A549 (cell line): Measurements from ENCODE around the gene MEGF8. TPM values are rescaled to one million over a fixed set of nuclear protein-coding genes. Genes with fewer than 3 reads are reported as not detected.

Experiments used
- BCL3 ChIP-seq: fragments of >200 bp; sonication (Bioruptor Twin); formaldehyde crosslinking; IDR thresholded peaks from 3 replicates; pipeline ENCODE4 v1.6.1; 2016
- CBX2 ChIP-seq: fragments of 200-600 bp; sonication (generic); IDR thresholded peaks from 2 replicates; pipeline ENCODE4 v1.6.1; 2016; ENCODE audit warnings: low read depth, mild to moderate bottlenecking, borderline replicate concordance
- CHD2 ChIP-seq: fragments of 150-350 bp; IDR thresholded peaks from 2 replicates; pipeline ENCODE4 v1.6.1; 2014; ENCODE audit warnings: low read length; ENCODE audit not compliant: partially characterized antibody
- E2F6 ChIP-seq: IDR thresholded peaks from 2 replicates; pipeline ENCODE4 v1.6.1; 2012; ENCODE audit warnings: low read depth, borderline replicate concordance
- EHMT2 ChIP-seq: fragments of 200-600 bp; sonication (generic); IDR thresholded peaks from 2 replicates; pipeline ENCODE4 v1.6.1; 2016; ENCODE audit warnings: antibody characterized with exemption, low read depth, mild to moderate bottlenecking, moderate library complexity
- ESRRA ChIP-seq: fragments of 150-350 bp; IDR thresholded peaks from 2 replicates; pipeline ENCODE4 v1.6.1; 2014; ENCODE audit warnings: mild to moderate bottlenecking, low read length, borderline replicate concordance
- HMGXB4 ChIP-seq: fragments of 250-450 bp; sonication (Bioruptor Pico); IDR thresholded peaks from 2 replicates; pipeline ENCODE4 v1.5.0; 2021; ENCODE audit warnings: mild to moderate bottlenecking, moderate library complexity, borderline replicate concordance
- HOXA7 ChIP-seq: fragments of 250-450 bp; sonication (Bioruptor Pico); IDR thresholded peaks from 2 replicates; pipeline ENCODE4 v1.5.0; 2020; ENCODE audit warnings: mild to moderate bottlenecking, moderate library complexity
- JUN ChIP-seq, 2 experiments: fragments of >200 bp; sonication (Bioruptor Twin); formaldehyde crosslinking; IDR thresholded peaks; 2 replicates in 1 of 2; 3 replicates in 1 of 2; pipeline ENCODE4 v1.6.1; 2016 to 2017
- JUNB ChIP-seq: fragments of >200 bp; sonication (Bioruptor Twin); formaldehyde crosslinking; IDR thresholded peaks from 2 replicates; pipeline ENCODE4 v1.6.1; 2016
- KDM1A ChIP-seq: fragments of 200-600 bp; sonication (generic); IDR thresholded peaks from 2 replicates; pipeline ENCODE4 v1.6.1; 2016; ENCODE audit warnings: low read depth, mild to moderate bottlenecking
- KDM5A ChIP-seq: fragments of 200-600 bp; sonication (generic); IDR thresholded peaks from 2 replicates; pipeline ENCODE4 v1.6.1; 2016; ENCODE audit warnings: antibody characterized with exemption, mild to moderate bottlenecking
- MAX ChIP-seq: IDR thresholded peaks from 2 replicates; pipeline ENCODE4 v1.6.1; 2012
- NPAS2 ChIP-seq: fragments of 250-450 bp; sonication (Bioruptor Pico); IDR thresholded peaks from 2 replicates; pipeline ENCODE4 v1.8.0; 2022; ENCODE audit warnings: mild to moderate bottlenecking, moderate library complexity, borderline replicate concordance
- PBX3 ChIP-seq: IDR thresholded peaks from 2 replicates; pipeline ENCODE4 v1.6.1; 2012
- REST ChIP-seq: fragments of 200-600 bp; sonication (generic); IDR thresholded peaks from 2 replicates; pipeline ENCODE4 v1.6.1; 2016; ENCODE audit warnings: antibody characterized with exemption, mild to moderate bottlenecking, moderate library complexity
- SMC3 ChIP-seq: fragments of >200 bp; sonication (Bioruptor Twin); formaldehyde crosslinking; IDR thresholded peaks from 3 replicates; pipeline ENCODE4 v1.6.1; 2018; ENCODE audit warnings: inconsistent platforms
- TFCP2L1 ChIP-seq: fragments of 250-450 bp; sonication (Bioruptor Pico); IDR thresholded peaks from 2 replicates; pipeline ENCODE4 v1.5.0; 2021; ENCODE audit warnings: mild to moderate bottlenecking
- polyA plus RNA-seq, 4 experiments: library from polyadenylated mRNA; depleted of rRNA in 3 of 4; stranded (reverse); fragments of >200 nt; fragmentation: RNase III in 1 of 4; extraction: RNeasy Plus Mini Kit Qiagen cat#74134 plus additional on column Dnase treatment in 1 of 4; gene quantifications; 2 replicates in 3 of 4; 3 replicates in 1 of 4; pipeline ENCODE4 v1.2.3, GENCODE V29; 2011 to 2017

Gene MEGF8
- polyA plus RNA-seq, 2 of the 4 experiments (the other 2 are of a cell fraction) = 10.4 to 27.2 TPM

GRCh38 chr19:42401365-42402303, 76.2 kb downstream of the MEGF8 start (continued):
- no peak for TF ChIP-seq CHD2
- no peak for TF ChIP-seq ESRRA
- TF ChIP-seq E2F6 = peak; percentile 61; the same call in 1 of the 2 replicates
- no peak for TF ChIP-seq PBX3
- TF ChIP-seq BCL3 = peak; percentile 42; the same call in 1 of the 3 replicates
- TF ChIP-seq REST = no peak
- no peak for TF ChIP-seq CBX2
- no peak for TF ChIP-seq HOXA7 (CRISPR knock-in tag)
- TF ChIP-seq JUN (IDR thresholded peaks at IDR 0.05) = peak in 1 of 2 experiments; percentile 70; a peak in 2 of 5 replicates
- TF ChIP-seq HMGXB4 (CRISPR knock-in tag) = peak; percentile 24; the same call in 1 of the 2 replicates
- TF ChIP-seq TFCP2L1 (CRISPR knock-in tag) = no peak
- TF ChIP-seq JUNB = no peak
- no peak for TF ChIP-seq KDM1A
- peak; percentile 91 for TF ChIP-seq MAX
- no peak for TF ChIP-seq NPAS2 (CRISPR knock-in tag)
- TF ChIP-seq EHMT2 = no peak
- no peak for TF ChIP-seq KDM5A
- peak; percentile 82 for TF ChIP-seq SMC3
- TF ChIP-seq, all 56 proteins: peak for 11
